ENCODE results near the gene CRK. TPM values are rescaled to one million over a fixed set of nuclear protein-coding genes. Genes with fewer than 3 reads are reported as not detected.

CRK gene
- total RNA-seq, 1 experiment from 2014 or later: 72.3 TPM

DNA sequence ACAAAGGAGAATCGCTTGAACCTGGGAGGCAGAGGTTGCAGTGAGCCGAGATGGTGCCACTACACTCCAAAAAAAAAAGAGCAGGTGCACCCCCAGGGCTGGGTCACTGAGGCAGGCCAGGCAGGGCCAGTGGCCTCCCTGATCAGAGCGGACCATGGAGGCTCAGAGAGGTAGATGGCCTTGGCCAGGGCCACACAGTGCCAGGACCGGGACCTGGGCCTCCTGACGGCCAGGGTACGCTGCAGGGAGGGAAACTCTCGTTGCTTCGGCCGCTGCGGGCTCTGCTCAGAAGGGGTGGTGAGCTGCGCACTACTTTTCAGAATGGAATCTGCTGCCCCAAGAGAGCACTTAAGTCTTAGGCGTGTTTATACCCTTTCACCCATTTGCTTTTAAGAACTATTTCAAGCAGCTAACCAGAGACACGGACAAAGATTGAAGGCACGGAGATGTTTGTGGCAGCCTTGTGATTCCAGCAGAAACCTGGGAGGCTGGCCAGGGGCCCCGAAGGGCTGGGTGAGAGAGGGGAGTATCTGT is 19.4 kb upstream of the CRK start:
- intact Hi-C loops (cut with micrococcal nuclease; ENCODE audit: unreplicated experiment): no loop called here
- ChIA-PET CTCF (no interaction called here), POLR2A (no interaction called here)
- no peak for TF ChIP-seq CTCF (IDR thresholded peaks at IDR 0.05; ENCODE audit: insufficient read depth in 1 of 2, low read depth in 1 of 2, low read length in 1 of 2, severe bottlenecking in 1 of 2, unreplicated experiment in 1 of 2)
- peaks cover 8% of the 10 kb centered on the region for H3K36me3 ChIP-seq (ENCODE audit: control insufficient read depth, insufficient read depth, low read length)
- H3K9me3 ChIP-seq: no peaks in the 10 kb centered on the region
- H3K9me3 Mint-ChIP-seq (ENCODE audit: unreplicated experiment): no peaks in the 10 kb centered on the region
- H3K27ac Mint-ChIP-seq (ENCODE audit: unreplicated experiment): no peak overlapping the region
- no peaks in the 10 kb centered on the region for H3K27me3 ChIP-seq (replicated peaks; ENCODE audit: control insufficient read depth, insufficient read depth, low read length)
- no peaks in the 10 kb centered on the region for H3K4me1 ChIP-seq
- peaks cover 86% of the 10 kb centered on the region for H3K36me3 Mint-ChIP-seq (ENCODE audit: insufficient read depth, unreplicated experiment)
- no peak for DNase-seq
- no peaks in the 10 kb centered on the region for H3K27me3 Mint-ChIP-seq (ENCODE audit: insufficient read depth, unreplicated experiment)
- no peak overlapping the region for H3K4me3 ChIP-seq (ENCODE audit: low read depth, low read length)
- no TSS peak for BruUV-seq (replicated peaks)
- no peak overlapping the region for H3K4me3 Mint-ChIP-seq (ENCODE audit: unreplicated experiment)
- no peaks in the 10 kb centered on the region for H3K4me1 Mint-ChIP-seq (ENCODE audit: low read depth, unreplicated experiment)

DNA sequence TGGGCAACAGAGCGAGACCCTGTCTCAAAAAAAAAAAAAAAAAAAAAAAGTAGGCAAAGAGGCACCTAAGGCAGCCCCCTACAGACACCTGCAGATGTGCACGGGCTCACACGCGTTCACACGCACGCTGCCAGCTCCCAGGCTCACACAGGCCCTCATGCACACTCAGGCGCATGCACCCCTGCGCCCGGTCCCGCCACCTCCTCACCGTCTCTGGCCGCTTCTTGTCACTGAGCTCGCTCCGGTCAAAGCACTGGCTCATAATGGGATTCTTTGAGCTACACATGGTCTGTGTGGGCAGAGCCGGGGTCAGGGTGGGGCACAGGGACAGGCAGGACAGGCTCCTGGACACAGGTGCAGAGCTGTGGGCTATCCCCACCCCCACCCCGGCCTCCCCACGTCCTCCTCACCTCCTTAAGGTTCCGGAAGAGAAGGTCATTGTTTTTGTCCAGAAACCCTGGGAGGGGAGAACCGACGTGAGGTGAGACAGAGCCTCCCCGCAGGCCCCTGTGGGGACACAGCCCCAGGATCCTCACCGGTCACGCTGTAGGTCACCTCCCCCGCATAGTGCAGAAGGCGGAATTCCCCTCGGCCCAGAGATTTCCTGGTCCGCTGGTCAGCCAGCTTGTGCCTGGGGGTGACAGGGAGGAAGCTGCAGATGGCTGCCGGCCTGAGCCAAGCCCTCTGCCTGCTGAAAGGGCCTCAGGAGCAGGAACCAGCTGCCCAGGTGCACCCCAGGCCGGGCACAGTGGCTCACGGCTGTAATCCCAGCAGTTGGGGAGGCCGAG is 18.6 kb upstream of the CRK start:
- TF ChIP-seq CTCF (IDR thresholded peaks at IDR 0.05; ENCODE audit: insufficient read depth in 1 of 2, low read depth in 1 of 2, low read length in 1 of 2, severe bottlenecking in 1 of 2, unreplicated experiment in 1 of 2): no peak
- no TSS peak for BruUV-seq (replicated peaks)
- H3K4me3 Mint-ChIP-seq (ENCODE audit: unreplicated experiment): no peak overlapping the region
- H3K27ac Mint-ChIP-seq (ENCODE audit: unreplicated experiment): no peak overlapping the region
- peaks cover under 1% of the 10 kb centered on the region for H3K4me1 Mint-ChIP-seq (ENCODE audit: low read depth, unreplicated experiment)
- H3K4me3 ChIP-seq (ENCODE audit: low read depth, low read length): no peak overlapping the region
- intact Hi-C loops (cut with micrococcal nuclease; ENCODE audit: unreplicated experiment): no loop called here
- CTCF ChIA-PET: no interaction called here
- no peaks in the 10 kb centered on the region for H3K27me3 Mint-ChIP-seq (ENCODE audit: insufficient read depth, unreplicated experiment)
- DNase-seq: no peak
- H3K4me1 ChIP-seq: no peaks in the 10 kb centered on the region
- H3K9me3 ChIP-seq: no peaks in the 10 kb centered on the region
- H3K36me3 ChIP-seq (ENCODE audit: control insufficient read depth, insufficient read depth, low read length): peaks cover 8% of the 10 kb centered on the region
- no peaks in the 10 kb centered on the region for H3K27me3 ChIP-seq (replicated peaks; ENCODE audit: control insufficient read depth, insufficient read depth, low read length)
- POLR2A ChIA-PET: no interaction called here
- peaks cover 86% of the 10 kb centered on the region for H3K36me3 Mint-ChIP-seq (ENCODE audit: insufficient read depth, unreplicated experiment)
- no peaks in the 10 kb centered on the region for H3K9me3 Mint-ChIP-seq (ENCODE audit: unreplicated experiment)

DNA sequence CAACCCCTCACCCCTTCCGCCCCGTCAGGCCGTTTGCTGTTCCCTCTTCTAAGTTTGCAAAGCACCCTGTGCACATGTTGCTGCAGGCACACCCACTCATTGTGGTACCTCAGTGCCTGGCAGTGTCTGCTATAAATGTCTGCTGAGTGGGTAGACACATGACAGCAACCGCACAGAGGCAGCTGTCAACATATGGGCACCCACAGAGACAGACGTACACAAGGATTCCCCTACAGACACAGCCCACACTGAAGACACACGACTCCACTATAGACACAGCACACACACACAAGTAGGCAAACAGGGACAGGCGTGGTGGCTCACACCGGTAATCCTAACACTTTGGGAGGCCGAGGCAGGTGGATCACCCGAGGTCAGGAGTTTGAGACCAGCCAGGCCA is 17.8 kb upstream of the CRK start:
- POLR2A ChIA-PET: no interaction called here

More for the DNA sequence above, 17.8 kb upstream of the CRK start:
- peaks cover 10% of the 10 kb centered on the region for H3K36me3 ChIP-seq (ENCODE audit: control insufficient read depth, insufficient read depth, low read length)
- TF ChIP-seq CTCF (IDR thresholded peaks at IDR 0.05; ENCODE audit: insufficient read depth in 1 of 2, low read depth in 1 of 2, low read length in 1 of 2, severe bottlenecking in 1 of 2, unreplicated experiment in 1 of 2): no peak
- Mint-ChIP-seq H3K4me3 (ENCODE audit: unreplicated experiment) (no peak overlapping the region), H3K4me1 (ENCODE audit: low read depth, unreplicated experiment) (peaks cover 8% of the 10 kb centered on the region), H3K27me3 (ENCODE audit: insufficient read depth, unreplicated experiment) (no peaks in the 10 kb centered on the region), H3K27ac (ENCODE audit: unreplicated experiment) (no peak overlapping the region), H3K9me3 (ENCODE audit: unreplicated experiment) (no peaks in the 10 kb centered on the region), H3K36me3 (ENCODE audit: insufficient read depth, unreplicated experiment) (peaks cover 86% of the 10 kb centered on the region)
- DNase-seq: no peak
- CTCF ChIA-PET: no interaction called here
- H3K4me3 ChIP-seq (ENCODE audit: low read depth, low read length): no peak overlapping the region
- intact Hi-C loops (cut with micrococcal nuclease; ENCODE audit: unreplicated experiment): no loop called here
- H3K9me3 ChIP-seq: peaks cover 2% of the 10 kb centered on the region; the same call in 1 of the 2 replicates
- no peaks in the 10 kb centered on the region for H3K27me3 ChIP-seq (replicated peaks; ENCODE audit: control insufficient read depth, insufficient read depth, low read length)
- H3K4me1 ChIP-seq: peaks cover 7% of the 10 kb centered on the region
- BruUV-seq (replicated peaks): no TSS peak

All from Caco-2 (cell line).